Muscle layer of colon (tissue), 2 donors: ENCODE results near the gene METTL25.

Source experiments
- H3K27ac ChIP-seq: one replicate; pipeline ENCODE4 v1.7.0; 2013; ENCODE audit warnings: low read depth, mild to moderate bottlenecking, low read length, moderate library complexity
- H3K27me3 ChIP-seq, 2 donors: one replicate each; pipeline ENCODE4 v1.7.0; 2013; ENCODE audit warnings: low read length in 2 of 2, mild to moderate bottlenecking in 2 of 2; ENCODE audit not compliant: insufficient read depth in 2 of 2, control insufficient read depth in 1 of 2
- H3K36me3 ChIP-seq: one replicate; pipeline ENCODE4 v1.7.0; 2013; ENCODE audit warnings: mild to moderate bottlenecking, low read length; ENCODE audit not compliant: insufficient read depth
- H3K4me1 ChIP-seq: one replicate; pipeline ENCODE4 v1.7.0; 2013; ENCODE audit warnings: mild to moderate bottlenecking, low read length; ENCODE audit not compliant: insufficient read depth
- H3K4me3 ChIP-seq, 2 donors: one replicate each; pipeline ENCODE4 v1.7.0; 2013; ENCODE audit warnings: low read length in 2 of 2, low read depth in 1 of 2, mild to moderate bottlenecking in 1 of 2, moderate library complexity in 1 of 2
- H3K9ac ChIP-seq: one replicate; pipeline ENCODE4 v1.7.0; 2013; ENCODE audit warnings: low read length
- H3K9me3 ChIP-seq: one replicate; pipeline ENCODE4 v1.7.0; 2013; ENCODE audit warnings: mild to moderate bottlenecking, low read length
- donor health status: abdominal sarcoma.
- donor health status: Adenocarcinoma of cecum.

METTL25 gene

DNA sequence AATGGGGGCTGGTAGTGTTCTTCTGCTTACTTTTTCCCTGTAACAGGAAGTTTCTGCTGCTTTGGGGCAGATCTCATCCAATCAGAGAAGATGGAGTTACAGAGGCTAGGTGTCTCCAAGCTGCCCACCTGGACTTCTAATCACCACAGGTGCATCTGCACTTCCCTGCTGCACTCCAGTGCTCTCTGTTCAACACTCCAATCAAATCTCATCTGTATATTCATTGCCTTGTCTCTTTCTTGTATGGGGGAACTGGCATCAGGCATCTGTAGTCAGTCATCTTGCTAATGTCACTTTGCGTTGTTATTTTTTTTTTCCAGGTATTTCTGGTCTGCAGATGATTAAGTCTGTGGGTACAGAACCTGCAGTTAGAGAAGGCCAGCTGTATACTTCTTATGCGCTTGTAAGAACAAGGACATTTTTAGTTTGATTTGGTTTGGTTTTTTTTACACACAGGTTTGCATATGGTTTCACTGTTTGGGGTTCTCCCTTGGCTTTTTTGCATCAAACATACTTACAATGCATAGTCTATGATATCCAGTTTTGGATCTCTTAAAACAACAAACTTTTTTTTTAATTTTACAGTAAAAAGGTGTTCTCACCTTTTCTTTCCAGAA is 116.0 kb downstream of the METTL25 start:
- Histone ChIP-seq H3K27me3 (no peaks in the 10 kb centered on the region), H3K9me3 (no peaks in the 10 kb centered on the region), H3K4me3 (no peak overlapping the region), H3K27ac (no peak overlapping the region), H3K4me1 (no peaks in the 10 kb centered on the region), H3K9ac (no peak overlapping the region), H3K36me3 (no peaks in the 10 kb centered on the region)

DNA sequence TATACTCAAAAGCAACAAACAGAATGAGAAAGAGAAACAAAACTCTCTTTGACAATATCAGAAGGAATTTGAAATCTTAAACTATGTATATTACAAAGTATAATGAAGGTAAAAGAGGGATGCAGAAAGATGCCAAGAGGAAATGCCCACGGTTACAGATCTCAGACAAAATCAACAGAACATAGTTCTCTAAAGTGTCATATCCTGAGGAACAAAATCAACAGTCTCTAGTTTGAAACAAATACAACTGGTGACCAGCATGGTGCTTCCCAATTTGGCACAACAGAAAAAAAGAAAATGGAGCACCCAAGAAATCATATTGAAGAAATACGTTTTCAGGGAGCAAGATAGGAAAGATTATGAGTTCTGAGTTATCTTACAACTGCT is 116.5 kb downstream of the METTL25 start:
- Histone ChIP-seq H3K27ac (no peak overlapping the region), H3K36me3 (no peaks in the 10 kb centered on the region), H3K9ac (no peak overlapping the region), H3K9me3 (no peaks in the 10 kb centered on the region), H3K4me1 (no peaks in the 10 kb centered on the region), H3K27me3 (no peaks in the 10 kb centered on the region), H3K4me3 (no peak overlapping the region)

DNA sequence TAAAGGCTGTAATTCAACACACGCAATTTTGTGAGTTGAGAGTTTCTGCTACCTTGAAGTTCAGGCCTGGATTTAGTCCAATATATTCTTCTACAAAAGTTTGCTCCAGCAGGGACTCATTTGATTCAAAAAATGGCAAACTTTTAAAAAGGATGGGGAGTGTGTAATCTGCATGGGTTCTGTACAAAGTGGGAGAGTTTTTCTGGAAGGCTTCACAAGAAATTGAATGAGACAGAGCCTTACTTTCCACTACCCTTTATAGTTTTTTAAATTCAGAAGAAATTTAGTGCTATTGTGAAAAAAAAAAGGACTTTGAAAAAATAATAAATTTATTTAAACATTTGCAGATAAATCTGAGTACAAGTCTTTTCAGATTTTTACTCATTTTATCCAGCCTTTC is 116.9 kb downstream of the METTL25 start:
- no peaks in the 10 kb centered on the region for H3K36me3 ChIP-seq
- no peak overlapping the region for H3K4me3 ChIP-seq
- H3K9me3 ChIP-seq, result no peaks in the 10 kb centered on the region
- no peak overlapping the region for H3K9ac ChIP-seq
- H3K27ac ChIP-seq, result no peak overlapping the region
- H3K27me3 ChIP-seq, result no peaks in the 10 kb centered on the region
- no peaks in the 10 kb centered on the region for H3K4me1 ChIP-seq

DNA sequence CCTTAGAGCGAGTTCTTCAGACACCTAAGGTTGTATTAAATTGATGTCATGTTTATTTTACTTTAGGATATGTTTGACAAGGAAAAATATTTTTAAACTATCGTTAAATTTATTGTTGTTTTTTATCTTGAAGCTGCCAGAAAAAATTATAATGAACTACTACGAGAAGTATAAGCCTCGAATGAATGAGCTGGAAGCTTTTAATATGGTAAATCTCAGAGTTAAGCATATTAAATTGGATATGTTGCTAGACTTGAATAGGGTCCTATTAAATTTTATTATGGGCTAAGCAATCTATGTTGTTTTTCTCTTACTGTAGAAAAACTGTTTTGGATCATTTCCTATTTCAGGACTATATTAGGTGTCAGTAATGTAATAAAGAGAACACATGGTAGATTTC is 118.2 kb downstream of the METTL25 start:
- Histone ChIP-seq H3K4me1 (no peaks in the 10 kb centered on the region), H3K27ac (no peak overlapping the region), H3K9ac (no peak overlapping the region), H3K36me3 (no peaks in the 10 kb centered on the region), H3K27me3 (no peaks in the 10 kb centered on the region), H3K9me3 (no peaks in the 10 kb centered on the region), H3K4me3 (no peak overlapping the region)

DNA sequence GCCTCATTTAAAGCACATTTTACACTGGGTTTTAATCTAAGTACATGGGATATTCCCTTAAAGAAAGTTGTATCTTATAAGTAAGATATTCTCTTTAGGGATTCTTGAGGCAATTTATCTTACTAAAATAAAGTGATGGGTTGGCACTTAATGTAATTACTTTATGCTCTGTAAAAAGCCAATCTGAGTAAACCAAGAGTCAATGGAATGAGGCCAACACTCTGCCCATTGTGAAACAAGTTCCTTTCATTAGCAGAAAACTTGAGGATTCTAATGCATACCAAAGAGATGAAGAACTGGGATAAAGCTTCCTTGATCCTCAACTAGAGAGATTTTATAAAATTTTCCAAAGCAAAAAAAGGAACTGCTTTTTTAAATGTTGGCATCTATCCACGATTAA is 121.2 kb downstream of the METTL25 start:
- Histone ChIP-seq H3K36me3 (no peaks in the 10 kb centered on the region), H3K27ac (no peak overlapping the region), H3K4me1 (no peaks in the 10 kb centered on the region), H3K27me3 (no peaks in the 10 kb centered on the region), H3K9ac (no peak overlapping the region), H3K9me3 (peaks cover 5% of the 10 kb centered on the region), H3K4me3 (no peak overlapping the region)

DNA sequence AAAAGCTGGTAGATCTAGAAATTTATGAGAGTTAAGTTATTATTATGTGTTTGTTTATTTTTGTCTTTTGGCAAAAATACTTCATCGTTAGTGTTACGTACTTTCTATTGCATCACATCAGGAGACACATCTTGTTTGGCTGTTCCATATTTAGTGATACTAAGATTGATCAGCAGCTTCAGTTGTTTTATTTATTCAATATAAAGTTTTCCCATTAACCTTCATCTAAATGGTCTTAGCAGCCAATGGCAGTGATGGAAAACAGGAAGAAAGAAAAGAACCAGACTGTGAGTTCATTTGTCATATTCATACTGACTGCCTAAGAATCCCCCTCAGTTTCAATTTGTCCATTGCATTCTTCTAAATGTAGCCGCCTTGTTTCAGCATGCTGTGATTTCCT is 122.3 kb downstream of the METTL25 start:
- Histone ChIP-seq H3K9me3 (peaks cover 7% of the 10 kb centered on the region), H3K9ac (no peak overlapping the region), H3K4me3 (no peak overlapping the region), H3K36me3 (no peaks in the 10 kb centered on the region), H3K4me1 (no peaks in the 10 kb centered on the region), H3K27ac (no peak overlapping the region), H3K27me3 (no peaks in the 10 kb centered on the region)

DNA sequence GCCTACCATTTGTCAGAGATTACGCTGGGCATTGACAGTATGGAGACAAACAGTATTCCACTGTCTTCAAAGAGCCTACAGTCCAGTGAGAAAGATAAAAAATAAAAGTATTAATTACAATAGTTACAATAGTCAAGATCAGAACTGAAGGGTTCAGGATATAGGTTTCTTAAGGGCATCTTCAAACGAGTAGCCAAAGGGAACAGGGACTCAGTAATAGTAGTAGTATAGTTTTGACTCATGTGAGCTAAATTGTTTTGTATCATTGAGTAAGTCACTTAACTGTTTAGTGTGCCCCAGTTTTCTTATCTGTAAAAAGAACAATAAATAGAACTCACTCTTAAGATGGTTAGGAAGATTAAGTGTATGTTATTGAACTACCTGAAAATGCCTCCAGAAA is 123.6 kb downstream of the METTL25 start:
- H3K9ac ChIP-seq, result no peak overlapping the region
- H3K27me3 ChIP-seq, result no peaks in the 10 kb centered on the region
- peaks cover 7% of the 10 kb centered on the region for H3K9me3 ChIP-seq
- H3K4me3 ChIP-seq, result no peak overlapping the region
- no peaks in the 10 kb centered on the region for H3K36me3 ChIP-seq
- no peaks in the 10 kb centered on the region for H3K4me1 ChIP-seq
- H3K27ac ChIP-seq, result no peak overlapping the region

DNA sequence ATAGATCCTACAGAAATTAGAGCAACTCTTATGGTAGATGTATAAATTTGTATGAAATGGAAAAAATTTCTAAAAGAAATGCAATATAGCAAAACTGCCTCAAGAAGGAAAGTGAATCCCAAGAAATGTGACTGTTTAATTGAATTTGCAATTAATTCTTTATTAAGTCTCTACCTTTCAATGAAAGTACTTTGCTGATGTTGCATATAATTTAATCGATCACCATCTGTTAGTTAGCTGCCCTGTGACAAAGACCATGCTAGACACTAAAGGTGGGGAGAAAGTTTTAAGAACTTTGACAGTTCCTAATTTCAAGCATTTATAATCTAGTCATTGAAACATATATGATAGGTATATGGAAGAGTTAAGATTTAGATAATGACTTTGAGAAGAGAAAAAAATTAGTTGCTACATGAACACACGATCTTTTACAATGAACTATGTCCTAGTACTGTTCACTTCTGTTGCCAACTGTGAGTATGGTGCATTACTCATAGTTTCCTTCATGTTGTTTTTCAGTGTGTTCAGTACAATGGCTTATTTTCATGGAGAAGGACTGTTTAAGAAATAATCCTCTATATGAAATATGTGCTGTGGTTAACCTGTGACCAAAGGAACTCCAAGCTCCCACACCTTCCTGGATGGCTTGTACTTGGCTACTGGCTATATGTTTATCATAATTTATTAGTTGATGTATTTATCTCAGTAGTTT is 128.4 kb downstream of the METTL25 start:
- Histone ChIP-seq H3K4me1 (no peaks in the 10 kb centered on the region), H3K27me3 (no peaks in the 10 kb centered on the region), H3K9ac (no peak overlapping the region), H3K36me3 (no peaks in the 10 kb centered on the region), H3K4me3 (no peak overlapping the region), H3K9me3 (peaks cover 7% of the 10 kb centered on the region), H3K27ac (no peak overlapping the region)

DNA sequence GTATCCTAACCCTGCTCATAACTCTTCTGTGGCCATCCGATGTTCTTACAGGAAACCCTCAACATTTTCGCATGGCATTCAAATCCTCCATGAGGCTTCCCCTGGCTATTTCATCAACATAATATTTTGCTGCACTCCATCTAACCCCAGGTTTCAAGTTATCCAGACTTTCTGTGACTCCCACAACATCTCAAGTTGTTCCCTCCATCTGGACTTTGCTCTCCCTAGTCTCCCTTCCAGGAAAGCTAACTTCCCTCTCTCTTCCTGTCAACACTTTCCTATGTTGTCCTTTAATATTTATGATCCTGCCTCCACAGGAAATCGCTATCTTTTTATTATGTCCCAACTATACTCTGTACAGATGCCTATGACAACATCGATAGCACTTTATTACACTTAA is 146.1 kb downstream of the METTL25 start:
- Histone ChIP-seq H3K36me3 (no peaks in the 10 kb centered on the region), H3K27me3 (no peaks in the 10 kb centered on the region), H3K9ac (no peak overlapping the region), H3K9me3 (no peaks in the 10 kb centered on the region), H3K4me3 (no peak overlapping the region), H3K27ac (no peak overlapping the region), H3K4me1 (no peaks in the 10 kb centered on the region)

DNA sequence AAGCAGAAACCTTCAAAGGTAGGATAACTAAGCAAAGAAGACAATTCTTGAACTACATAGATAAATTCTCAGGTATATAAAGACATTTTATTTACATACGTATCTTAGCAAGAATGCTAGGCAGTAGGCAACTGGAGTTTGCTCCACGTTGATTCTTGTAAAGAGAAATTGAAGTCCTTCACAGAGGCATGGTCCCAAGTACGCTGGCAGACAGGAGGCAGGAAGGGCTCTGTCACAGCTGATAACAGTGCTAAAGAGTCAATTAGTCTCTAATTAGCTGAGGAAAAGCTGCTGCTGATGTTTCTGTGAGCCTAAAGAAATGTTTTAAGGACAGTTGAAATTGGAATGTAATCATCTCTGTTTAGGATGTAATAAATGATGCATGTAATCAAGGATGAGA is 146.8 kb downstream of the METTL25 start:
- Histone ChIP-seq H3K9ac (no peak overlapping the region), H3K4me3 (no peak overlapping the region), H3K9me3 (no peaks in the 10 kb centered on the region), H3K4me1 (no peaks in the 10 kb centered on the region), H3K36me3 (no peaks in the 10 kb centered on the region), H3K27me3 (no peaks in the 10 kb centered on the region), H3K27ac (no peak overlapping the region)

DNA sequence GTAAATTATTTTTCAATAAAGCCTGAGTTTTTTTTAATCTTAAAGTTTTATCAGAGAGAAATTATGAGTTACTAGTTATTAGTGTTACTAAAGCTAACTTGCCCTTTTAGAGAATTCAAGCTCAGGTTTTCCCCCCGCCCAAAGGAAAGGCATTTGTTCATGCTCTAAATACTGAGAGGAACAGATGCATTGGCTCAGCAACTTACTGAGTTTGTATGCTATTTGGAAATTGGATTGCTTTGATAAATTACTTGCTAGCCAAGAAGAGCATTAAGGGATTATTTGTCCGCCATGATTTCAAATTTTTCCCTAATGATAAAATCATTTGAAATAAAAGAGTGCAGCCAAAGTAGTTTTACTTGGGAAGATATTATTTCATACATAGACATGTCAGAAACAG is 149.4 kb downstream of the METTL25 start:
- H3K4me1 ChIP-seq, result no peaks in the 10 kb centered on the region
- H3K27ac ChIP-seq, result no peak overlapping the region
- H3K9ac ChIP-seq, result no peak overlapping the region
- no peaks in the 10 kb centered on the region for H3K9me3 ChIP-seq
- H3K4me3 ChIP-seq, result no peak overlapping the region
- no peaks in the 10 kb centered on the region for H3K27me3 ChIP-seq
- no peaks in the 10 kb centered on the region for H3K36me3 ChIP-seq

DNA sequence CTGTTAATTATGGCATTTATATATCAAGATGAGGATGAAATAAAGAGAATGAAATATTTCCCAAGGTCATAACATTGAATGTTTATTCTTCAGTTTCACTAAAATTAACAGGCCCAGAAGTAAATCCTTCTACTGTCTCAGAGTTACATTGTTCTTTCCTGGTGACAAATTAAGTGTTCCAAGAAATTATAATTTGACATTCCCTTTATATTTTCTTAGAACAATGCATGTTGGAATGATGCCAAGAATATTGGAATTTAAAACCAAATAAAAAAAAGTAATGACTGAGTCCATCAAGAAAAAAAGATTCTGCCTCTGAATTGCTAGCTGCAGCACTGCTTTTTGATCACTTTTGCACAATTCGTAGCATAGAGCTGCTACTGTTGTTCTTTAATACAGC is 152.1 kb downstream of the METTL25 start:
- no peaks in the 10 kb centered on the region for H3K4me1 ChIP-seq
- H3K4me3 ChIP-seq, result no peak overlapping the region
- H3K9ac ChIP-seq, result no peak overlapping the region
- no peaks in the 10 kb centered on the region for H3K27me3 ChIP-seq
- H3K27ac ChIP-seq, result no peak overlapping the region
- no peaks in the 10 kb centered on the region for H3K9me3 ChIP-seq
- no peaks in the 10 kb centered on the region for H3K36me3 ChIP-seq
